Fibroblast of lung (primary cell): ENCODE measurements around the gene STK32C. TPM values are rescaled to one million over a fixed set of nuclear protein-coding genes. Genes with fewer than 3 reads are reported as not detected.

Experiments
- DNase-seq, 2 donors: peaks; one replicate each; pipeline versions ENCODE4 v3.0.0 to v3.0.0-alpha.2; 2010; ENCODE audit warnings: low read depth in 2 of 2
- H2AFZ ChIP-seq: 2 replicates; pipeline ENCODE4 v1.5.1; 2012; ENCODE audit warnings: low read length, control low read depth, inconsistent platforms
- H3K27ac ChIP-seq: 2 replicates; pipeline ENCODE4 v1.5.1; 2011; ENCODE audit warnings: low read length, control low read depth; ENCODE audit not compliant: insufficient read depth
- H3K27me3 ChIP-seq: 2 replicates; pipeline ENCODE4 v1.5.1; 2011; ENCODE audit warnings: mild to moderate bottlenecking, low read length; ENCODE audit not compliant: control insufficient read depth, insufficient read depth
- H3K36me3 ChIP-seq: 2 replicates; pipeline ENCODE4 v1.5.1; 2011; ENCODE audit warnings: low read length; ENCODE audit not compliant: control insufficient read depth, insufficient read depth
- H3K4me1 ChIP-seq: 2 replicates; pipeline ENCODE4 v1.5.1; 2011; ENCODE audit warnings: low read length; ENCODE audit not compliant: control insufficient read depth, insufficient read depth; ENCODE audit errors: extremely low read depth
- H3K4me2 ChIP-seq: 2 replicates; pipeline ENCODE4 v1.5.1; 2011; ENCODE audit warnings: low read length, control low read depth; ENCODE audit not compliant: insufficient read depth; ENCODE audit errors: extremely low read depth
- H3K4me3 ChIP-seq, 4 experiments: fragments of 200-600 bp in 1 of 4; sonication (generic) in 1 of 4; replicated peaks in 1 of 4; 2 replicates each; pipeline ENCODE4 v1.5.1; 2011 to 2016; ENCODE audit warnings: low read length in 4 of 4, low read depth in 3 of 4, mild to moderate bottlenecking in 3 of 4, control low read depth in 2 of 4, inconsistent platforms in 1 of 4, mixed read lengths in 1 of 4; ENCODE audit not compliant: insufficient read depth in 1 of 4; ENCODE audit errors: control extremely low read depth in 1 of 4
- H3K79me2 ChIP-seq: 2 replicates; pipeline ENCODE4 v1.5.1; 2012; ENCODE audit warnings: mild to moderate bottlenecking, low read length, inconsistent platforms; ENCODE audit not compliant: control insufficient read depth, insufficient read depth
- H3K9ac ChIP-seq: 2 replicates; pipeline ENCODE4 v1.5.1; 2011; ENCODE audit warnings: mild to moderate bottlenecking, low read length, control low read depth; ENCODE audit not compliant: insufficient read depth
- H3K9me3 ChIP-seq: 2 replicates; pipeline ENCODE4 v1.5.1; 2012; ENCODE audit warnings: low read depth, low read length; ENCODE audit not compliant: control insufficient read depth, insufficient read depth
- H4K20me1 ChIP-seq: 2 replicates; pipeline ENCODE4 v1.5.1; 2011; ENCODE audit warnings: low read length; ENCODE audit not compliant: control insufficient read depth, insufficient read depth; ENCODE audit errors: extremely low read depth
- EZH2 ChIP-seq: IDR thresholded peaks from 2 replicates; pipeline ENCODE4 v1.5.1; 2012; ENCODE audit warnings: low read length, control low read depth, mild to moderate bottlenecking; ENCODE audit errors: missing control alignments
- polyA plus RNA-seq, 2 donors: library from polyadenylated mRNA; depleted of rRNA in 1 of 2; stranded (reverse) in 1 of 2; unstranded in 1 of 2; fragments of >200 nt; gene quantifications; 2 replicates each; pipeline ENCODE4 v1.2.1, GENCODE V29; 2011 to 2012; ENCODE audit warnings: missing spikeins in 1 of 2
- total RNA-seq: library from RNA; depleted of rRNA; stranded (reverse); fragments of >200 nt; gene quantifications from 2 replicates; pipeline ENCODE4 v1.2.1, GENCODE V29; 2014
- TF ChIP-seq, protein P1 (sequence below), 2 donors: IDR thresholded peaks in 1 of 2; conservative IDR thresholded peaks in 1 of 2; 1 replicate in 1 of 2; 2 replicates in 1 of 2; pipeline ENCODE4 v1.5.1; 2011 to 2012; ENCODE audit warnings: low read length in 2 of 2, control low read depth in 1 of 2, inconsistent platforms in 1 of 2, low read depth in 1 of 2, mild to moderate bottlenecking in 1 of 2

The STK32C gene
- total and polyA plus RNA-seq, 2 donors (not counting 1 experiment from before 2014, with no cell fraction given) = 4.4 to 21.5 TPM

DNA sequence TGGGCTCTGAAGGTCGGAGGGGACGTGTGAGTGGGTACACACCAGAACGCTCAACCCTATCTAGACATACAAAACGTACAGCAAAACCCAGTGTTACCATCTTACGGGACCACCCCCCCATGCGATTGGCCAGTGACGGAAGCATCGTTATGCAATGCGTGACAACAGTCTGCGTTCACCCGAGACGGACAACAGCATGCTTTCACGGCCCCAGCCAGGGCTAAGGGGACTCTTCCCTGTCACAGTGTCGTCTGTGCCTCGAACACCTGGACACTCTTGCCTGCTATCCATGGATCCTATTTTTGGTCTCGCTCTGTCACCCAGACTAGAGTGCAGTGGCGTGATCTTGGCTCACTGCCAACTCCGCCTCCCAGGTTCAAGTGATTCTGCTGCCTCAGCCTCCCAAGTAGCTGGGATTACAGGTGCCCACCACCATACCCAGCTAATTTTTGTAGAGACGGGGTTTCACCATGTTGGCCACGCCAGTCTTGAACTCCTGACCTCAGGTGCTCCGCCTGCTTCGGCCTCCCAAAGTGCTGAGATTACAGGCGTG lies 97.7 kb downstream of the STK32C start:
- H3K79me2 ChIP-seq = no peaks in the 10 kb centered on the region
- H2AFZ ChIP-seq = no peak overlapping the region
- no peaks in the 10 kb centered on the region for H3K36me3 ChIP-seq
- H3K9ac ChIP-seq = no peak overlapping the region
- H3K4me2 ChIP-seq = no peak overlapping the region
- no peaks in the 10 kb centered on the region for H4K20me1 ChIP-seq
- no peak for DNase-seq
- H3K4me3 ChIP-seq = no peak overlapping the region
- no peaks in the 10 kb centered on the region for H3K27me3 ChIP-seq
- no peaks in the 10 kb centered on the region for H3K9me3 ChIP-seq
- TF ChIP-seq EZH2 = no peak
- TF ChIP-seq, protein P1, sequence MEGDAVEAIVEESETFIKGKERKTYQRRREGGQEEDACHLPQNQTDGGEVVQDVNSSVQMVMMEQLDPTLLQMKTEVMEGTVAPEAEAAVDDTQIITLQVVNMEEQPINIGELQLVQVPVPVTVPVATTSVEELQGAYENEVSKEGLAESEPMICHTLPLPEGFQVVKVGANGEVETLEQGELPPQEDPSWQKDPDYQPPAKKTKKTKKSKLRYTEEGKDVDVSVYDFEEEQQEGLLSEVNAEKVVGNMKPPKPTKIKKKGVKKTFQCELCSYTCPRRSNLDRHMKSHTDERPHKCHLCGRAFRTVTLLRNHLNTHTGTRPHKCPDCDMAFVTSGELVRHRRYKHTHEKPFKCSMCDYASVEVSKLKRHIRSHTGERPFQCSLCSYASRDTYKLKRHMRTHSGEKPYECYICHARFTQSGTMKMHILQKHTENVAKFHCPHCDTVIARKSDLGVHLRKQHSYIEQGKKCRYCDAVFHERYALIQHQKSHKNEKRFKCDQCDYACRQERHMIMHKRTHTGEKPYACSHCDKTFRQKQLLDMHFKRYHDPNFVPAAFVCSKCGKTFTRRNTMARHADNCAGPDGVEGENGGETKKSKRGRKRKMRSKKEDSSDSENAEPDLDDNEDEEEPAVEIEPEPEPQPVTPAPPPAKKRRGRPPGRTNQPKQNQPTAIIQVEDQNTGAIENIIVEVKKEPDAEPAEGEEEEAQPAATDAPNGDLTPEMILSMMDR (conservative IDR thresholded peaks at IDR 0.05 in 1 of 2, IDR thresholded peaks at IDR 0.05 in 1 of 2; ENCODE audit: low read depth in 1 of 2, low read length in 2 of 2) = no peak
- H3K4me1 ChIP-seq = no peaks in the 10 kb centered on the region
- H3K27ac ChIP-seq = no peak overlapping the region

DNA sequence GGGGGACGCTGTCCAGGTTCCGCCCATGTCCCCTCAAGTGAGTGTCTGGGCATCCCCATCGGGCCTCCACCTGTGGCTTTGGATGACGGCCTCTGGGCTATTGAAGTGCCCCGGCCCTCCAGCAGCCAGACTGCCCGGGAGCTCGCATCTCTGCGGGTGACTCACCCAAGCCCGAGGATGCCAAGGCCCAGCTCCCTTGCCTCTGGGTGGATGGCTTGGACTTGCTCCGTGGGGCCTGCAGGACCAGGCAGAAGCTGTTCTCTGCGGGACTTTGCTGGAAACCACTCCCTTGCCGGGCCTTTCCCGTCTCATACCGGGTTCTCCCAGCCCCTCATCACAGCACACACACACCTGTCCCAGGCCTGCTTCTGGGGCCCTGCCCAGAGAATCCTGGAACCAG lies 98.6 kb downstream of the STK32C start:
- TF ChIP-seq, protein P1 (conservative IDR thresholded peaks at IDR 0.05 in 1 of 2, IDR thresholded peaks at IDR 0.05 in 1 of 2; ENCODE audit: low read depth in 1 of 2, low read length in 2 of 2) = no peak
- no peak for TF ChIP-seq EZH2
- H3K4me3 ChIP-seq = no peak overlapping the region

DNA sequence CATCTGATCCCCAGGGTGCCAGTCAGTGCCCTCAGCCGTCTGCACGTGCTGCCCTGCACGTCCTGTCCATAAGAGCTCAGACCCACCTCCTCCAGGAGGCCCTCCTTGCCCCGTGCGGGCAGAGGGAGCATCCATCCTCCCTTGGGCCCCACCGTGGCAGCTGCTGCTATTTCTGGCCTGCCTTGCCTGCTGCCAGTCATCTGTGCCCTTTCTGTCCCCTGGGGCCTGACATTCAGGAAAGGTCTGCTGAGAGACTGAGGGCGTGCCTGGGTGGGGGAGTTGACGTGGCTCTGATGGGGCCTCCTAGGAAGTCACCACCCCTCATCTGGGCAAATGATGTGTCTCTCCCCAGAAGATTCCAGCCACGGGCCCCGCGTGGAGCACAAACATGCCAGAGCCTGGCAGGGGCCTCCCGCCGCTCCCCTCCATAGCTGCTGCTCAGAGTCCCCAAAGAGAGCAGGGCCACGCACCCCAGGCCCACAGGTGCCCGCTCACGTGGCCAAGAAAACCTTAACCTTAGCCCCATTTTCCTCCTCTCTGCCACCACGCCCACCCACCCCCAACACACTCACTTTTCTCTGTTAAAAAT lies 99.2 kb downstream of the STK32C start:
- Histone ChIP-seq H3K9me3 (no peaks in the 10 kb centered on the region), H3K27me3 (no peaks in the 10 kb centered on the region), H3K4me1 (no peaks in the 10 kb centered on the region), H3K36me3 (no peaks in the 10 kb centered on the region), H4K20me1 (no peaks in the 10 kb centered on the region), H2AFZ (no peak overlapping the region), H3K27ac (no peak overlapping the region), H3K9ac (no peak overlapping the region), H3K4me2 (no peak overlapping the region), H3K79me2 (no peaks in the 10 kb centered on the region), H3K4me3 (no peak overlapping the region)
- no peak for DNase-seq
- TF ChIP-seq, protein P1 (conservative IDR thresholded peaks at IDR 0.05 in 1 of 2, IDR thresholded peaks at IDR 0.05 in 1 of 2; ENCODE audit: low read depth in 1 of 2, low read length in 2 of 2) = no peak
- TF ChIP-seq EZH2 = no peak

More for the DNA sequence above, 98.6 kb downstream of the STK32C start:
- Histone ChIP-seq H3K4me2 (no peak overlapping the region), H3K4me1 (no peaks in the 10 kb centered on the region), H3K9me3 (no peaks in the 10 kb centered on the region), H3K79me2 (no peaks in the 10 kb centered on the region), H4K20me1 (no peaks in the 10 kb centered on the region), H3K36me3 (no peaks in the 10 kb centered on the region), H3K9ac (no peak overlapping the region), H3K27me3 (no peaks in the 10 kb centered on the region), H3K27ac (no peak overlapping the region), H2AFZ (no peak overlapping the region)
- peak in 1 of 2 donors; percentile 50 for DNase-seq
